Mesodermal cell (in vitro differentiated cells): Measurements from ENCODE around the gene CCAR1. TPM values are rescaled to one million over a fixed set of nuclear protein-coding genes. Genes with fewer than 3 reads are reported as not detected.
"Not testable (repeated sequence)": the region's sequence is repeated elsewhere in the genome, so short reads cannot be mapped to it uniquely, and the experiment has no call there.

ENCODE experiments used
- H3K27ac ChIP-seq: 2 replicates; pipeline ENCODE4 v1.7.0; 2013; ENCODE audit warnings: mild to moderate bottlenecking, low read depth, low read length, moderate library complexity; ENCODE audit not compliant: severe bottlenecking
- H3K36me3 ChIP-seq: 2 replicates; pipeline ENCODE4 v1.7.1; 2013; ENCODE audit warnings: mild to moderate bottlenecking, low read length, moderate library complexity; ENCODE audit not compliant: control insufficient read depth, insufficient read depth
- H3K4me1 ChIP-seq: one replicate; pipeline ENCODE4 v1.7.1; 2013; ENCODE audit warnings: mild to moderate bottlenecking, low read length; ENCODE audit not compliant: insufficient read depth, control insufficient read depth, poor library complexity, severe bottlenecking
- H3K4me3 ChIP-seq: 2 replicates; pipeline ENCODE4 v1.7.0; 2013; ENCODE audit warnings: low read length, control low read depth, mild to moderate bottlenecking; ENCODE audit not compliant: insufficient read depth, poor library complexity, severe bottlenecking; ENCODE audit errors: extremely low read depth
- H3K9me3 ChIP-seq: 2 replicates; pipeline ENCODE4 v1.7.1; 2013; ENCODE audit warnings: mild to moderate bottlenecking, low read length, moderate library complexity; ENCODE audit not compliant: control insufficient read depth
- WGBS, 2 experiments: methylation state at CpG; one replicate each; pipeline ENCODE4 v1.1.5; 2013; ENCODE audit warnings: missing lambda C conversion rate in 2 of 2; ENCODE audit not compliant: insufficient coverage in 2 of 2; 5-methylcytosine and 5-hydroxymethylcytosine counted together
- polyA plus RNA-seq, 2 experiments: library from polyadenylated mRNA; stranded (reverse); fragments of 50-300 nt; gene quantifications; one replicate each; pipeline ENCODE4 v1.2.3, GENCODE V29; 2013

The CCAR1 gene, protein sequence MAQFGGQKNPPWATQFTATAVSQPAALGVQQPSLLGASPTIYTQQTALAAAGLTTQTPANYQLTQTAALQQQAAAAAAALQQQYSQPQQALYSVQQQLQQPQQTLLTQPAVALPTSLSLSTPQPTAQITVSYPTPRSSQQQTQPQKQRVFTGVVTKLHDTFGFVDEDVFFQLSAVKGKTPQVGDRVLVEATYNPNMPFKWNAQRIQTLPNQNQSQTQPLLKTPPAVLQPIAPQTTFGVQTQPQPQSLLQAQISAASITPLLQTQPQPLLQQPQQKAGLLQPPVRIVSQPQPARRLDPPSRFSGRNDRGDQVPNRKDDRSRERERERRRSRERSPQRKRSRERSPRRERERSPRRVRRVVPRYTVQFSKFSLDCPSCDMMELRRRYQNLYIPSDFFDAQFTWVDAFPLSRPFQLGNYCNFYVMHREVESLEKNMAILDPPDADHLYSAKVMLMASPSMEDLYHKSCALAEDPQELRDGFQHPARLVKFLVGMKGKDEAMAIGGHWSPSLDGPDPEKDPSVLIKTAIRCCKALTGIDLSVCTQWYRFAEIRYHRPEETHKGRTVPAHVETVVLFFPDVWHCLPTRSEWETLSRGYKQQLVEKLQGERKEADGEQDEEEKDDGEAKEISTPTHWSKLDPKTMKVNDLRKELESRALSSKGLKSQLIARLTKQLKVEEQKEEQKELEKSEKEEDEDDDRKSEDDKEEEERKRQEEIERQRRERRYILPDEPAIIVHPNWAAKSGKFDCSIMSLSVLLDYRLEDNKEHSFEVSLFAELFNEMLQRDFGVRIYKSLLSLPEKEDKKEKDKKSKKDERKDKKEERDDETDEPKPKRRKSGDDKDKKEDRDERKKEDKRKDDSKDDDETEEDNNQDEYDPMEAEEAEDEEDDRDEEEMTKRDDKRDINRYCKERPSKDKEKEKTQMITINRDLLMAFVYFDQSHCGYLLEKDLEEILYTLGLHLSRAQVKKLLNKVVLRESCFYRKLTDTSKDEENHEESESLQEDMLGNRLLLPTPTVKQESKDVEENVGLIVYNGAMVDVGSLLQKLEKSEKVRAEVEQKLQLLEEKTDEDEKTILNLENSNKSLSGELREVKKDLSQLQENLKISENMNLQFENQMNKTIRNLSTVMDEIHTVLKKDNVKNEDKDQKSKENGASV
- polyA plus RNA-seq (2013, experiment 1 of 2): 69.1 TPM
- 76.8 TPM for polyA plus RNA-seq (2013, experiment 2 of 2)

DNA sequence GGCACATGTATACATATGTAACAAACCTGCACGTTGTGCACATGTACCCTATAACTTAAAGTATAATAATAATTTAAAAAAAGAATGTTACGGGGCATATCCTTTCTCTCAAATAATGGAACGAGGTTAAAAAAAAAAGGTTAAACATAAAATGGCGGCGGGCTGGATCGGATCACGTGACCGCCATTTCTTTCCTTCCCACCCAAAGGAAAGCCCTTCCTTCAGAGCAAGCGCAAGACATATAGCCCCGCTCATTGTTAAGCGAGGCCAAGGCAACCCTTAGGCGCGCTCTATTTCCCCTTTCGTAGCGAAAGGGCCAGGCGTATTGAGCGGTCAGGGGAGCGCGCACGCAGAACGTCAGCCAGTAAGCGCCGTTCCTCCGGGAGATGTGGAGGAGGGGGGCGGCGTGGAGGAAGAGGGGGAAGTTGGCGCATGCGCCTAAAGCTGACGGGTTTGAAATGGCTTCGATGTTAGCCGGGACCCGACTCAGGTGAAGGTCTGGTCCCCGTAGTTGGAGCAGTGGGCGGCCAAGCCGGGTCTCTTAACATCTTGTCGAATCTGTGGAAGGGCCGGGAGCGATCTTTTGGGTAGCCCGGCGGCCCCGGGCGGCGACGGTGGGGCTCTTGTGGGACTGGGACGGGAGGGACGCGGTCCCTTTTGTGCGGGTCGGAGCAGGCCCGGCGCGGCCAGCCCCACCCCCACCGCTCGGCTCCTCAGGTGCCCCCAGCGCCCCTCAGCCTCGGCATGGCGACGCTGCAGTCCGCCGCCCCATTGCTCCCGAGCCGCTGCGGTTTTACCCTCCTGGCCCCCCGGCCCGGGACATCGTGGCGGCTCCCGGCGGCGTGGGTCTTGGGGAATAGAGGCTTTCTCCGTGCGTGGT, at the start of gene CCAR1:
Gene CCAR1 (plus strand): TSS at position 447 of the 880 bp plus-strand sequence. CDS start 1,266 bp downstream, outside the sequence.
- peaks cover 3% of the 10 kb centered on the region for H3K4me1 ChIP-seq
- H3K4me3 ChIP-seq: peak within 1 kb of the TSS; percentile 98
- H3K27ac ChIP-seq: peak within 1 kb of the TSS; percentile 95
- H3K9me3 ChIP-seq: no peaks in the 10 kb centered on the region
- H3K36me3 ChIP-seq: peaks cover 32% of the 10 kb centered on the region
- 0% methylated on average over 43 to 58 of the region's 72 CpGs for WGBS, 2 experiments

DNA sequence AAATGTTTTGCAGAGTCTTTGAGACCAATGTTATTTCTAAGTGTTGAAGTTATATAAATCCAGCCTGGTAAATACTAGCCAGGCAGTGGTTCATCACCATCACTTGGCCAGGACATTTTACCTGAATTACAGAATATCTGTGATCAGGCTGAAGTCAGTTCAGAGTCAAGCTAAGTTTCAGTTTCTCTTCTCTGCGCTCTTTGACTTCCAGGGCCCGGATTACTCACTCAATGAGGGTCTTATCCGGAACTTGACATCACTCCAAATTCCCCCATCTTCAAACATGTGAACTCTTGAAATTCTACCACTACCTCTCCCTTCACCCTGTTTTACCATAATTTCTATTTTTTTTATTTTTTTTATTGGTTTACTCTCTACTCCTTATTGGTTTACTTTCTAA, 36.6 kb upstream of the CCAR1 start:
- Histone ChIP-seq H3K4me3 (no peak overlapping the region), H3K27ac (no peak overlapping the region), H3K4me1 (no peaks in the 10 kb centered on the region), H3K36me3 (peaks cover 79% of the 10 kb centered on the region), H3K9me3 (no peaks in the 10 kb centered on the region)
- WGBS, 2 experiments: 96 to 100% methylated on average over 2 to 3 of the region's 3 CpGs

DNA sequence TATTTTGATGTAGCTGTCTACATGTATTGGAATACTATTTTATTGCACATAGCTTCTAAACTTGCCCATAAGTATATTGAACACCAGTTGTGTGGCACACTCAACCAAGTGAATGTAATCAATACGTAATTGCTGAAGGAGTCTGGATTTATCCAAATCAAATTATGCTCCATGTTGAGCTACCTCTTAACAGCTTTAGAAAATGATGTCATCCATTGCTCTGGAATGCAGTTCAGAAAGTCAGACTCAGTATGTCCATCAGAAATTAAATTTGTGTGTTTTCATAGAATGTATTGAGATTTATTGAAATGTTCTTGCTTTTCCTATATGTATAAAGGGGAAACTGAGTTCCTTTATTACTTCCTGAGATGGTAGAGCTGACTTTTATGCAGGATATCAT, 25.0 kb upstream of the CCAR1 start:
- 100% methylated on average over 1 of the region's 1 CpG for WGBS, 2 experiments
- H3K27ac ChIP-seq: no peak overlapping the region
- H3K4me1 ChIP-seq: no peaks in the 10 kb centered on the region
- H3K9me3 ChIP-seq: no peaks in the 10 kb centered on the region
- H3K4me3 ChIP-seq: no peak overlapping the region
- peaks cover 17% of the 10 kb centered on the region for H3K36me3 ChIP-seq

DNA sequence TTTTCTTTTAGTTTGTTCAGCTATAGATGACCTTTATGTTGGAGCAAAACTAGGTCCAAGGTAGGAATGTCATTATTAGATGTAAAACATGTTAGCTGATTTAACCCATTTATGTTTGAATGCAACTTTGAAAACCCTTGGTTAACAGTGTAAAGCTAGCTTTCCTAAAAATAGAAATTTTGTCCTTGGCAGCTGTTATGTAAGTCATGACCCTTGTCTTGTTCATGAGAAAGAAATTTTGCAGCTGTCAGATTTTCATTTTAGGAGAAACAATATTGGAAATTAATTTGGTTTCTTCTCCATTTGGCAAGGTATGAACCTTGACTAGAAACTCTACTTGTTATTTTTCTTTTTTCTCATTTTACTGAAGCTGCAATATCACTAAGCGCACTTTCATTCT, 23.9 kb upstream of the CCAR1 start:
- Histone ChIP-seq H3K4me1 (no peaks in the 10 kb centered on the region), H3K27ac (no peak overlapping the region), H3K9me3 (no peaks in the 10 kb centered on the region), H3K4me3 (no peak overlapping the region), H3K36me3 (peaks cover 6% of the 10 kb centered on the region)
- 90 to 100% methylated on average over 1 of the region's 1 CpG for WGBS, 2 experiments

DNA sequence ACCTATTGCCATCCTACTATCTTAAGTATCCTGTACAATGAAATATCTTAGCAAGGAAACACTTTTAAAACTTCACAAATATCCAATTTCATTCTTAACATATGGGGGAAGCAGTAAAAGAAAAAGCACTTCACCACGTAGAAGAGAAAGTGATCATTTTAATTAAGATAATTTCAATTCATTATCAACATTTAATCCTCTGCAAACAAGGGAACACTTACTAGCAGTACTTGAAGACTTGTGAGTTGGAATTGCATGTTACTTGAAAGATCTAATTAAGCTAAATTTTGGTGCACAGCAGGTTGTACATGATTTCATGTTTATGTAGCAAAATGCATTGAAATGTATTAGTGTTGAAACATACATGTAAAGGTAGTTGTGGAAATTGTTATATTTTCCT, 20.8 kb upstream of the CCAR1 start:
- no CpG with 5 or more reads among the region's 1 CpG for WGBS, 2 experiments
- Histone ChIP-seq H3K36me3 (peaks cover 4% of the 10 kb centered on the region), H3K4me1 (no peaks in the 10 kb centered on the region), H3K4me3 (no peak overlapping the region), H3K27ac (no peak overlapping the region), H3K9me3 (no peaks in the 10 kb centered on the region)

DNA sequence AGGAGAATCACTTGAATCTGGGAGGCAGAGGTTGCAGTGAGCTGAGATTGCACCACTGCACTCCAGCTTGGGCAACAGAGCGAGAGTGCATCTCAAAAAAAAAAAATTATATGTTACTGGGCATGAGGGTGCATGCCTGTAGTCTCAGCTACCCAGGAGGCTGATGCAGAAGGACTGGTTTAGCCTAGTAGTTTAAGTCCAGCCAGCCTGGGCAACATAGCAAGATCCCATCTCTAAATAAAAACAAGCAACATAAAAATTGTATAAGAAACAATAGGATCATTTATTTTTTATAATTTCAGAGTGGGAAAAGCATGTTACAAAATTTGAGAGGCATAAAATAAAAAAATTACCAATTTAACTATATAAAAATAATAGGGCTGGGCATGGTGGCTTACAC, 15.5 kb upstream of the CCAR1 start:
- no peaks in the 10 kb centered on the region for H3K4me1 ChIP-seq
- H3K27ac ChIP-seq: no peak overlapping the region
- no peaks in the 10 kb centered on the region for H3K36me3 ChIP-seq
- no peaks in the 10 kb centered on the region for H3K9me3 ChIP-seq
- 86 to 100% methylated on average over 1 of the region's 1 CpG for WGBS, 2 experiments
- no peak overlapping the region for H3K4me3 ChIP-seq

DNA sequence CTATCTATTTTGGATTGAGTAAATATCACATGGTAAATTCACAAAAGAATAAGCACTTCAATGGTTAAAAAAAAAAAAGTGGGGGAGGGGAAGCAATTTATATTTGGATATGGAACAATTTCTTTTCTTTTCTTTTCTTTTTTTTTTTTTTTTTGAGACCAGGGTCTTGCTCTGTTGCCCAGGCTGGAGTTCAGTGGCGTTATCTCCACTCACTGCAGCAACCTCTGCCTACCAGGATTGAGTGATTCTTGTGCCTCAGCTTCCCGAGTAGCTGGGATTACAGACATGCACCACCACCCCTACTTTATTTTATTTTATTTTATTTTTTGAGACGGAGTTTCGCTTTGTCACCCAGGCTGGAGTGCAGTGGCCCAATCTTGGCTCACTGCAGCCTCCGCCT, 12.1 kb upstream of the CCAR1 start:
- not testable (repeated sequence) for H3K27ac ChIP-seq, H3K36me3 ChIP-seq, H3K4me3 ChIP-seq, H3K4me1 ChIP-seq, H3K9me3 ChIP-seq
- whole genome bisulfite sequencing, 2 experiments: 90 to 94% methylated on average over 3 of the region's 5 CpGs

DNA sequence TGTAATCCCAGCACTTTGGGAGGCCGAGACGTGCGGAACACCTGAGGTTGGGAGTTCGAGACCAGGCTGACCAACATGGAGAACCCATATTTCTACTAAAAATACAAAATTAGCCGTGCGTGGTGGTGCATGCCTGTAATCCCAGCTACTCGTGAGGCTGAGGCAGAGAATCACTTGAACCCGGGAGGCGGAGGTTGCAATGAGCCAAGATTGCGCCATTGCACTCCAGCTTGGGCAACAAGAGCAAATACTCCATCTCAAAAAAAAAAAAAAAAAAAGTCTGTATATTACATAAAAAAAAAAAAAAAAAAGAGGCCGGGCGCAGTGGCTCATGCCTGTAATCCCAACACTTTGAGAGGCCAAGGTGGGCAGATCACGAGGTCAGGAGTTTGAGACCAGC, 8.0 kb upstream of the CCAR1 start:
- not testable (repeated sequence) for H3K4me3 ChIP-seq, H3K36me3 ChIP-seq, H3K9me3 ChIP-seq, H3K4me1 ChIP-seq, H3K27ac ChIP-seq
- 95 to 100% methylated on average over 3 to 9 of the region's 13 CpGs for WGBS, 2 experiments

DNA sequence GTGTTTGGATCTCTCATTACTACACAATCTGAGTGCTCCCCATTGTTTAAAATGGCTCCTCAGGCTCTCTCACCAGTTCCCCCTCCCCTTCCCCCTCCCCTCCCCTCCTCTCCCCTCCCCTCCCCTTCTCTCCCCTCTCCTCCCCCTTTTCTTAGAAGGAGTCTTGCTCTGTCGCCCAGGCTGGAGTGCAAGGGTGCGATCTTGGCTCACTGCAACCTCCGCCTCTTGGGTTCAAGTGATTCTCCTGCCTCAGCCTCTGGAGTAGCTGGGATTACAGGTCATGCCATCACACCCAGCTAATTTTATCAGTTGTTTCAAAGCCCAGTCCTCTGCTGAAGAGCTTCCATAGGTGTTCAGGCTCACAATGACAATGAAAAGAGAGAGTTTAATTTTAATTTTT, 3.6 kb upstream of the CCAR1 start:
- Histone ChIP-seq H3K9me3 (no peaks in the 10 kb centered on the region), H3K4me3 (no peak overlapping the region), H3K27ac (no peak overlapping the region), H3K4me1 (peaks cover 2% of the 10 kb centered on the region), H3K36me3 (peaks cover 3% of the 10 kb centered on the region)
- WGBS, 2 experiments: 83 to 90% methylated on average over 2 to 3 of the region's 3 CpGs
